ENCODE measurements around the gene TMEM192. TPM values are rescaled to one million over a fixed set of nuclear protein-coding genes. Genes with fewer than 3 reads are reported as not detected.
A peak's percentile ranks its signal among the peaks of the same experiment; 100 is the strongest.

The TMEM192 gene
- polyA plus RNA-seq, 1 donor (not counting 4 experiments of a cell fraction or from before 2014, with no cell fraction given), result 29.9 TPM

DNA sequence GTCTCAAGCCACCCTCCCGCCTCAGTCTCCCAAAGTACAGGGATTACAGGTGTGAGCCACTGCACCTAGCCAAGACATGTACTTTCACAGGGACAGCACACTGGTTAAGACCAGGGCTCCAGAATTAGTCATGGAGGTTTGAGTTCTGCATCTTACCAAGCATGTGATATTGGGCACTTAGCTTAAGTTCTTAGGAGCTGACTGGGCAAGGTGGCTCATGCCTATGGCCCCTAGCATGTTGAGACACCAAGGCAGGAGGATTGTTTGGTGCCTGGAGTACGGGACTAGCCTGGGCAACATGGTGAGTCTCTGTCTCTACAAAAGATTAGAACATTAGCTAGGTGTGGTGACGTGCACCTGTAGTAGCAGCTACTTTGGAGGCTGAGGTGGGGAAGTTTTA, 2.6 kb upstream of the TMEM192 start:
- H3K79me2 ChIP-seq (ENCODE audit: control insufficient read depth, insufficient read depth, low read length), result no peaks in the 10 kb centered on the region
- H3K9me3 ChIP-seq (ENCODE audit: control insufficient read depth, low read depth, low read length), result no peaks in the 10 kb centered on the region
- no peaks in the 10 kb centered on the region for H3K9me1 ChIP-seq (ENCODE audit: control insufficient read depth, extremely low read depth, insufficient read depth, low read length)
- FAIRE-seq (no peak), DNase-seq (ENCODE audit: low read depth, low spot score) (no peak)
- H3K27me3 ChIP-seq (ENCODE audit: control insufficient read depth, extremely low read depth, insufficient read depth, low read length), result no peaks in the 10 kb centered on the region
- H3K27ac ChIP-seq (ENCODE audit: control insufficient read depth, insufficient read depth, low read length), result no peak overlapping the region
- H4K20me1 ChIP-seq (ENCODE audit: control insufficient read depth, extremely low read depth, insufficient read depth, low read length), result no peaks in the 10 kb centered on the region
- no peak overlapping the region for H3K9ac ChIP-seq (ENCODE audit: control insufficient read depth, extremely low read depth, insufficient read depth, low read length)
- no peak overlapping the region for H3K4me2 ChIP-seq (ENCODE audit: control insufficient read depth, extremely low read depth, insufficient read depth, low read depth, low read length)
- H3K4me1 ChIP-seq (ENCODE audit: control insufficient read depth, extremely low read depth, insufficient read depth, low read length), result peaks cover 10% of the 10 kb centered on the region
- dilution Hi-C loops (cut with MboI; ENCODE audit: extremely low pct_ligation_motif_present, low sequenced_read_pairs), result no loop called here
- H3K4me3 ChIP-seq (ENCODE audit: control insufficient read depth in 2 of 3, extremely low read depth in 1 of 3, insufficient read depth in 2 of 3, low read depth in 1 of 3, low read length in 3 of 3), result no peak overlapping the region
- no peak for TF ChIP-seq EZH2 (IDR thresholded peaks at IDR 0.05; ENCODE audit: low read length)
- TF ChIP-seq, protein P1, sequence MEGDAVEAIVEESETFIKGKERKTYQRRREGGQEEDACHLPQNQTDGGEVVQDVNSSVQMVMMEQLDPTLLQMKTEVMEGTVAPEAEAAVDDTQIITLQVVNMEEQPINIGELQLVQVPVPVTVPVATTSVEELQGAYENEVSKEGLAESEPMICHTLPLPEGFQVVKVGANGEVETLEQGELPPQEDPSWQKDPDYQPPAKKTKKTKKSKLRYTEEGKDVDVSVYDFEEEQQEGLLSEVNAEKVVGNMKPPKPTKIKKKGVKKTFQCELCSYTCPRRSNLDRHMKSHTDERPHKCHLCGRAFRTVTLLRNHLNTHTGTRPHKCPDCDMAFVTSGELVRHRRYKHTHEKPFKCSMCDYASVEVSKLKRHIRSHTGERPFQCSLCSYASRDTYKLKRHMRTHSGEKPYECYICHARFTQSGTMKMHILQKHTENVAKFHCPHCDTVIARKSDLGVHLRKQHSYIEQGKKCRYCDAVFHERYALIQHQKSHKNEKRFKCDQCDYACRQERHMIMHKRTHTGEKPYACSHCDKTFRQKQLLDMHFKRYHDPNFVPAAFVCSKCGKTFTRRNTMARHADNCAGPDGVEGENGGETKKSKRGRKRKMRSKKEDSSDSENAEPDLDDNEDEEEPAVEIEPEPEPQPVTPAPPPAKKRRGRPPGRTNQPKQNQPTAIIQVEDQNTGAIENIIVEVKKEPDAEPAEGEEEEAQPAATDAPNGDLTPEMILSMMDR (optimal IDR thresholded peaks at IDR 0.05 in 1 of 3, IDR thresholded peaks at IDR 0.05 in 1 of 3, conservative IDR thresholded peaks at IDR 0.05 in 1 of 3; ENCODE audit: extremely low read depth in 1 of 3, insufficient read depth in 2 of 3, low read length in 3 of 3), result no peak
- H3K36me3 ChIP-seq (ENCODE audit: control insufficient read depth in 2 of 2, extremely low read depth in 1 of 2, insufficient read depth in 2 of 2, low read length in 2 of 2), result no peaks in the 10 kb centered on the region
- no peak overlapping the region for H2AFZ ChIP-seq (ENCODE audit: control insufficient read depth, low read length)

DNA sequence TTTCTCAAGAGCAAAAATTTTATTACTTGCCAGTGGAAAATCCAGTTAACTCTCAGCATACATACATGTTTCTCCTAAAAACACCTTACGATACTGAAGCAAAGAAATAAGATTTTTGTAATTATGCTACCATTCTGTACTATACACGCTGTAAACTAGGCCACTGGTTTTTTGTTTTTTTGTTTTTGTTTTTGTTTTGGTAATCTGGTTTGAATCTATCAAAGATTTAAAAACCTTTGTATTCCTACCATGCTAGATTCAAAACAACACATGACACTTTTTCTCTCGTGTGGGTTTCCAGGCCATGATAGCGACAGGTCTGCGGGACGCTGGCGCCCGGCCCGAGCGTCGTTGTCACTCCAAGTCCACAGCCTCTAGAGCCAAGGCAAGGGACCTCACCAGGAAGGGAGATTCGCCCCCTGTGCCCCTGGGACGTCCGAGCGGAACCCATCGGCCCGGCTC, 723 bp downstream of the TMEM192 start:
- H4K20me1 ChIP-seq (ENCODE audit: control insufficient read depth, extremely low read depth, insufficient read depth, low read length), result no peaks in the 10 kb centered on the region
- FAIRE-seq (no peak), DNase-seq (ENCODE audit: low read depth, low spot score) (no peak)
- H3K36me3 ChIP-seq (ENCODE audit: control insufficient read depth in 2 of 2, extremely low read depth in 1 of 2, insufficient read depth in 2 of 2, low read length in 2 of 2), result no peaks in the 10 kb centered on the region
- H3K9me3 ChIP-seq (ENCODE audit: control insufficient read depth, low read depth, low read length), result no peaks in the 10 kb centered on the region
- peak overlapping the region; percentile 87 for H3K9ac ChIP-seq (ENCODE audit: control insufficient read depth, extremely low read depth, insufficient read depth, low read length)
- no peaks in the 10 kb centered on the region for H3K27me3 ChIP-seq (ENCODE audit: control insufficient read depth, extremely low read depth, insufficient read depth, low read length)
- no peak for TF ChIP-seq EZH2 (IDR thresholded peaks at IDR 0.05; ENCODE audit: low read length)
- TF ChIP-seq, protein P1 (optimal IDR thresholded peaks at IDR 0.05 in 1 of 3, IDR thresholded peaks at IDR 0.05 in 1 of 3, conservative IDR thresholded peaks at IDR 0.05 in 1 of 3; ENCODE audit: extremely low read depth in 1 of 3, insufficient read depth in 2 of 3, low read length in 3 of 3), result no peak
- H3K79me2 ChIP-seq (ENCODE audit: control insufficient read depth, insufficient read depth, low read length), result no peaks in the 10 kb centered on the region
- H3K4me2 ChIP-seq (ENCODE audit: control insufficient read depth, extremely low read depth, insufficient read depth, low read depth, low read length), result peak overlapping the region; percentile 91
- H2AFZ ChIP-seq (ENCODE audit: control insufficient read depth, low read length), result peak overlapping the region; percentile 85
- dilution Hi-C loops (cut with MboI; ENCODE audit: extremely low pct_ligation_motif_present, low sequenced_read_pairs), result no loop called here
- no peaks in the 10 kb centered on the region for H3K9me1 ChIP-seq (ENCODE audit: control insufficient read depth, extremely low read depth, insufficient read depth, low read length)
- peaks cover 10% of the 10 kb centered on the region for H3K4me1 ChIP-seq (ENCODE audit: control insufficient read depth, extremely low read depth, insufficient read depth, low read length)
- peak overlapping the region; percentile 97 to 98 (median 98) for H3K4me3 ChIP-seq (ENCODE audit: control insufficient read depth in 2 of 3, extremely low read depth in 1 of 3, insufficient read depth in 2 of 3, low read depth in 1 of 3, low read length in 3 of 3)
- H3K27ac ChIP-seq (ENCODE audit: control insufficient read depth, insufficient read depth, low read length), result peak overlapping the region; percentile 69

All from keratinocyte (primary cell).